Measurements from ENCODE around the gene VPS37D. TPM values are rescaled to one million over a fixed set of nuclear protein-coding genes. Genes with fewer than 3 reads are reported as not detected.
"Not testable (repeated sequence)": the region's sequence is repeated elsewhere in the genome, so short reads cannot be mapped to it uniquely, and the experiment has no call there.

The VPS37D gene
- total RNA-seq, 1 experiment from 2014 or later, result 8.7 TPM

DNA sequence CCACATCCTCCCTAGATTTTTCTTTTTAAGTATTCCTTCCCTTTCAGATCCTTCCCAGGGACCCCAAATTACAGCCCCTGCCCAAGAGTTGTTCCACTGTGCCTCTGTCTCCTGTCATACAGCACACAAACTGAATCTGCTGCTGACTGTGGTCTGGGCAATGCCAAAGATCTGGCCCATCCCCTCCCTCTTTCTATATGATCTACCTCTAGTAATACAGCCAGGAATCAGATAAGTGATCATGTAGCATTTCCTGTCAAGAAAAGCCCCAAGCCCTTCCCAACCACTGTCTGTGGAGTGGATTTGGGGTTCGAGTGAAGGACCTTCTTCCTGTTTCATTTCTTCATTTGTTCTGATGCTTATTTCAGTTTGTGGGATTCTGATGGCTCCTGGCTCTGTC lies 45.1 kb downstream of the VPS37D start:
- Histone ChIP-seq H3K27ac (ENCODE audit: low read depth, low read length, poor library complexity, severe bottlenecking) (peak overlapping the region; percentile 42), H3K4me1 (ENCODE audit: insufficient read depth, low read length, poor library complexity, severe bottlenecking) (peaks cover 54% of the 10 kb centered on the region), H3K36me3 (ENCODE audit: insufficient read depth, low read length, poor library complexity, severe bottlenecking) (peaks cover 3% of the 10 kb centered on the region), H3K4me3 (ENCODE audit: low read depth, low read length, poor library complexity, severe bottlenecking) (no peak overlapping the region), H3K27me3 (replicated peaks; ENCODE audit: insufficient read depth, low read depth, low read length, poor library complexity) (no peaks in the 10 kb centered on the region), H3K9me3 (ENCODE audit: low read depth, low read length, poor library complexity, severe bottlenecking) (no peaks in the 10 kb centered on the region)
- POLR2A ChIA-PET (ENCODE audit: low non-redundant PET), result no interaction called here
- TF ChIP-seq, protein P1, sequence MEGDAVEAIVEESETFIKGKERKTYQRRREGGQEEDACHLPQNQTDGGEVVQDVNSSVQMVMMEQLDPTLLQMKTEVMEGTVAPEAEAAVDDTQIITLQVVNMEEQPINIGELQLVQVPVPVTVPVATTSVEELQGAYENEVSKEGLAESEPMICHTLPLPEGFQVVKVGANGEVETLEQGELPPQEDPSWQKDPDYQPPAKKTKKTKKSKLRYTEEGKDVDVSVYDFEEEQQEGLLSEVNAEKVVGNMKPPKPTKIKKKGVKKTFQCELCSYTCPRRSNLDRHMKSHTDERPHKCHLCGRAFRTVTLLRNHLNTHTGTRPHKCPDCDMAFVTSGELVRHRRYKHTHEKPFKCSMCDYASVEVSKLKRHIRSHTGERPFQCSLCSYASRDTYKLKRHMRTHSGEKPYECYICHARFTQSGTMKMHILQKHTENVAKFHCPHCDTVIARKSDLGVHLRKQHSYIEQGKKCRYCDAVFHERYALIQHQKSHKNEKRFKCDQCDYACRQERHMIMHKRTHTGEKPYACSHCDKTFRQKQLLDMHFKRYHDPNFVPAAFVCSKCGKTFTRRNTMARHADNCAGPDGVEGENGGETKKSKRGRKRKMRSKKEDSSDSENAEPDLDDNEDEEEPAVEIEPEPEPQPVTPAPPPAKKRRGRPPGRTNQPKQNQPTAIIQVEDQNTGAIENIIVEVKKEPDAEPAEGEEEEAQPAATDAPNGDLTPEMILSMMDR (conservative IDR thresholded peaks at IDR 0.05; ENCODE audit: low read depth, low read length), result no peak
- no peak for TF ChIP-seq EZH2 (IDR thresholded peaks at IDR 0.05; ENCODE audit: borderline replicate concordance, low read depth, low read length, poor library complexity, severe bottlenecking)
- no TSS peak for BruUV-seq (replicated peaks)
- CTCF ChIA-PET, result no interaction called here
- intact Hi-C loops (cut with micrococcal nuclease; ENCODE audit: unreplicated experiment), result no loop called here
- no peak for DNase-seq (ENCODE audit: low spot score)

DNA sequence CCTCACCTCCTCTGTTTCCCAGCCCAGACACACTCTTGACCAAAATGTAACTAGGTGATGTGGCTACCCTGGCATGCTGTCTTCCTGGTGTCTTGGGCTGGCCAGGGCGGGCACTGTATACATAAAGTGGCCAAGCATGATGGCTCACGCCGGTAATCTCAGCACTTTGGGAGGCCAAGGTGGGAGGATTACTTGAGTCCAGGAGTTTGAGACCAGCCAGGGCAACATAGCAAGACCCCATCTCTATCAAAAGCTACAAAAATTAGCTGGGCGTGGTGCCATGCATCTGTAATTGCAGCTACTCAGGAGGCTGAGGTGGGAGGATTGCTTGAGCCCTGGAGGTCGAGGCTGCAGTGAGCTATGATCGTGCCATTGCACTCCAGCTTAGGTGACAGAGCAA lies 45.7 kb downstream of the VPS37D start:
- H3K9me3 ChIP-seq (ENCODE audit: low read depth, low read length, poor library complexity, severe bottlenecking); CTCF ChIA-PET; H3K27ac ChIP-seq (ENCODE audit: low read depth, low read length, poor library complexity, severe bottlenecking); DNase-seq (ENCODE audit: low spot score); H3K4me3 ChIP-seq (ENCODE audit: low read depth, low read length, poor library complexity, severe bottlenecking); H3K27me3 ChIP-seq (replicated peaks; ENCODE audit: insufficient read depth, low read depth, low read length, poor library complexity); POLR2A ChIA-PET (ENCODE audit: low non-redundant PET); intact Hi-C loops (cut with micrococcal nuclease; ENCODE audit: unreplicated experiment); H3K36me3 ChIP-seq (ENCODE audit: insufficient read depth, low read length, poor library complexity, severe bottlenecking); BruUV-seq (replicated peaks): not testable (repeated sequence)
- H3K4me1 ChIP-seq (ENCODE audit: insufficient read depth, low read length, poor library complexity, severe bottlenecking), result peaks cover 54% of the 10 kb centered on the region

DNA sequence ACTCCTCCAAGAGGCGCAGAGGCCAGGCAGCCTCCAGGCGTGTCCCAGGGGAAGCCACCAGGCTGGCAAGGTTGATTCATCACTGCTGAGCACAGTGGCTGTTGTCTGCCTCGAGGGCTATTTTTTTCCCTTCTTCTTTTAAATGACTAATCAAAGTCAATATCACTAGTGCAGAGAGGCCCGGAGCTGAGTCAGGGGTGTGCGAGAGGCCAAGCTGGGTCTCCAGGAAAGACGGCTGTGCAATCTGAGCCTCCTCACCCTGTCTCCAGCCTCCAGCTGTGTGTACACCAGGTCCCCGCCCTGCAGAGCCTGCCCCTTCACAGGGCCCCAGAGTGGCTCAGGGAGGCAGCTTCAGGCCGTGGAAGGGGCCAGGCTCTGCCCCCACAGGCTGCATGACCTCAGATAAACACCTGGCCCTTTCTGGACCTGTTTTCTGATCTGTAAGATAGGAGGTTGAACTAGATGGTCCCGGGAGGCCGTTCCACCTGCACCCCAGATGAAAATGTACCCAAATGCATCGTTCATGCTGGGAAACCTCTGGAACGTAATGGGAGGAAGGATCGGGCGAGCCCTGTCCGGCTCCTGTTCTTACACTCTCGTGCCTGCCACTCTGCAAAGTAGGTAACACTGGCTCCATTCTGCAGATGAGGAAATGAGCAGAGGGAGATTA lies 48.2 kb downstream of the VPS37D start:
- no TSS peak for BruUV-seq (replicated peaks)

More for the DNA sequence above, 48.2 kb downstream of the VPS37D start:
- POLR2A ChIA-PET (ENCODE audit: low non-redundant PET), result no interaction called here
- Histone ChIP-seq H3K36me3 (ENCODE audit: insufficient read depth, low read length, poor library complexity, severe bottlenecking) (no peaks in the 10 kb centered on the region), H3K9me3 (ENCODE audit: low read depth, low read length, poor library complexity, severe bottlenecking) (no peaks in the 10 kb centered on the region), H3K4me1 (ENCODE audit: insufficient read depth, low read length, poor library complexity, severe bottlenecking) (peaks cover 54% of the 10 kb centered on the region), H3K27me3 (replicated peaks; ENCODE audit: insufficient read depth, low read depth, low read length, poor library complexity) (no peaks in the 10 kb centered on the region), H3K4me3 (ENCODE audit: low read depth, low read length, poor library complexity, severe bottlenecking) (no peak overlapping the region), H3K27ac (ENCODE audit: low read depth, low read length, poor library complexity, severe bottlenecking) (peak overlapping the region; percentile 74)
- DNase-seq (ENCODE audit: low spot score), result peak; percentile 70
- CTCF ChIA-PET, result interaction anchor here (0.9 kb wide), 1 partner anchor 11 kb away, joined by 7 read pairs; no protein-coding TSS in a partner anchor
- no peak for TF ChIP-seq EZH2 (IDR thresholded peaks at IDR 0.05; ENCODE audit: borderline replicate concordance, low read depth, low read length, poor library complexity, severe bottlenecking)
- TF ChIP-seq, protein P1 (conservative IDR thresholded peaks at IDR 0.05; ENCODE audit: low read depth, low read length), result no peak
- intact Hi-C loops (cut with micrococcal nuclease; ENCODE audit: unreplicated experiment), result loop anchor here (5.0 kb wide), 1 partner anchor 48 kb away; the partner anchor contains the start of gene VPS37D
